ENCODE results near the gene KCTD1.

DNA sequence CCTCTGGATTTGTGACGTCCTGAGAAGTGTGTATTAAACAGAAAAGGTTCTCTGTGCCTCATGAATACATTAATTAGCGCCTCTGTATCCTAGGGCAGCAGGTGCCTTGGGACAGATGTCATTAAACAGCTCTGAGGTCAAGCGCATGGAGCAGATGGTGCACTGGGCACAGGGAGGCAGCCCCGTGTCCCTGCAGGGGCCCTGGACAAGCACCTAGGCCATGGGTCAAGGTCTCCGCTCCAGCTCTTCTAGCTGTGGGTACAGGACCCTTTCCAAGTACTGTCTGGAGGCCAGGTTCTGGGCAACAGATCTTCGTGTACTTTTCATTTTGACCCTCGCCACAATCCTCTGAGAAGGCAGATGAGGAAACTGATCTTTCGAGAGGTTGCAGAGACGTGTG lies 126.4 kb downstream of the KCTD1 start:
- TF ChIP-seq POLR2A (IDR thresholded peaks at IDR 0.05): no peak
- TF ChIP-seq, protein P1, sequence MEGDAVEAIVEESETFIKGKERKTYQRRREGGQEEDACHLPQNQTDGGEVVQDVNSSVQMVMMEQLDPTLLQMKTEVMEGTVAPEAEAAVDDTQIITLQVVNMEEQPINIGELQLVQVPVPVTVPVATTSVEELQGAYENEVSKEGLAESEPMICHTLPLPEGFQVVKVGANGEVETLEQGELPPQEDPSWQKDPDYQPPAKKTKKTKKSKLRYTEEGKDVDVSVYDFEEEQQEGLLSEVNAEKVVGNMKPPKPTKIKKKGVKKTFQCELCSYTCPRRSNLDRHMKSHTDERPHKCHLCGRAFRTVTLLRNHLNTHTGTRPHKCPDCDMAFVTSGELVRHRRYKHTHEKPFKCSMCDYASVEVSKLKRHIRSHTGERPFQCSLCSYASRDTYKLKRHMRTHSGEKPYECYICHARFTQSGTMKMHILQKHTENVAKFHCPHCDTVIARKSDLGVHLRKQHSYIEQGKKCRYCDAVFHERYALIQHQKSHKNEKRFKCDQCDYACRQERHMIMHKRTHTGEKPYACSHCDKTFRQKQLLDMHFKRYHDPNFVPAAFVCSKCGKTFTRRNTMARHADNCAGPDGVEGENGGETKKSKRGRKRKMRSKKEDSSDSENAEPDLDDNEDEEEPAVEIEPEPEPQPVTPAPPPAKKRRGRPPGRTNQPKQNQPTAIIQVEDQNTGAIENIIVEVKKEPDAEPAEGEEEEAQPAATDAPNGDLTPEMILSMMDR (IDR thresholded peaks at IDR 0.05): no peak
